Subcutaneous abdominal adipose tissue (tissue), 5 donors: ENCODE measurements around the gene CORO7.

ENCODE experiments used
- H3K27ac ChIP-seq: one replicate; pipeline ENCODE4 v1.7.0; 2013; ENCODE audit warnings: low read depth, mild to moderate bottlenecking, inconsistent platforms, low read length, moderate library complexity
- H3K27me3 ChIP-seq, 5 donors: one replicate each; pipeline ENCODE4 v1.7.0; 2013; ENCODE audit warnings: low read length in 5 of 5, inconsistent platforms in 1 of 5; ENCODE audit not compliant: control insufficient read depth in 5 of 5, insufficient read depth in 4 of 5
- H3K36me3 ChIP-seq, 5 donors: one replicate each; pipeline ENCODE4 v1.7.0; 2013; ENCODE audit warnings: low read length in 5 of 5; ENCODE audit not compliant: control insufficient read depth in 5 of 5, insufficient read depth in 5 of 5
- H3K4me1 ChIP-seq, 5 donors: one replicate each; pipeline ENCODE4 v1.7.0; 2013; ENCODE audit warnings: low read length in 5 of 5, mild to moderate bottlenecking in 3 of 5, moderate library complexity in 1 of 5; ENCODE audit not compliant: control insufficient read depth in 5 of 5, insufficient read depth in 5 of 5
- H3K4me3 ChIP-seq, 5 donors: one replicate each; pipeline ENCODE4 v1.7.0; 2013; ENCODE audit warnings: low read length in 5 of 5, low read depth in 1 of 5
- H3K9ac ChIP-seq, 5 donors: one replicate each; pipeline ENCODE4 v1.7.0; 2013; ENCODE audit warnings: low read length in 5 of 5, mild to moderate bottlenecking in 4 of 5, moderate library complexity in 3 of 5
- H3K9me3 ChIP-seq, 5 donors: one replicate each; pipeline ENCODE4 v1.7.0; 2013; ENCODE audit warnings: low read length in 5 of 5; ENCODE audit not compliant: control insufficient read depth in 5 of 5
- donor health status: healthy.
- donor health status: healthy.
- donor health status: healthy.
- donor health status: healthy.
- donor health status: healthy.

Gene CORO7

GRCh38 chr16:4364196-4365013 lies 52.0 kb downstream of the CORO7 start:
- peaks cover 0 to 19% (median 12%) of the 10 kb centered on the region in 5 donors for H3K4me1 ChIP-seq
- H3K36me3 ChIP-seq: peaks cover 0 to 63% (median 34%) of the 10 kb centered on the region in 5 donors
- no peaks in the 10 kb centered on the region for H3K27me3 ChIP-seq
- no peak overlapping the region for H3K27ac ChIP-seq
- H3K4me3 ChIP-seq: no peak overlapping the region
- H3K9me3 ChIP-seq: no peaks in the 10 kb centered on the region
- H3K9ac ChIP-seq: no peak overlapping the region

- no peak overlapping the region for H3K4me3 ChIP-seq
- no peaks in the 10 kb centered on the region for H3K27me3 ChIP-seq
- H3K4me1 ChIP-seq: peaks cover 0 to 8% (median 6%) of the 10 kb centered on the region in 5 donors
- no peaks in the 10 kb centered on the region for H3K9me3 ChIP-seq
- H3K36me3 ChIP-seq: peaks cover 0 to 80% (median 38%) of the 10 kb centered on the region in 5 donors
- no peak overlapping the region for H3K9ac ChIP-seq
- H3K27ac ChIP-seq: no peak overlapping the region
Observed at GRCh38 chr16:4362476-4363135, 53.8 kb downstream of the CORO7 start.

DNA sequence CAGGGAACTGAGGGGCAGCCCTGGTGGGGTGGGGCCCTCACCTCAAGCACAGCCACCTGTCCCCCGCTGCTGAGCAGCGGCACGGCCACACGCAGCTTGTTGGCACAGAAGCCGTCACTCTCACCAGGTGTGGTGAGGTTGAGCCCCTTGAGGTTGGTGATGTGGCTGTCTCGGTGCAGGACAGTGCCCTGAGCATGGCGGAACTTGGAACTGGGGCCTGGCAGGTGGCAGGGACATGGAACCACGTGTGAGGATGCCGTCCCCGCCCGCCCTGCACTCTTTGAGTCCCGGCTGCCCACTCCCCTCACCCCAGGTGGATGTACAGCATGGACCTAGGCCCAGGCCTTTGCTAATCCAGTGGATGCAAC lies 54.5 kb downstream of the CORO7 start:
- peaks cover 0 to 8% (median 6%) of the 10 kb centered on the region in 5 donors for H3K4me1 ChIP-seq
- no peaks in the 10 kb centered on the region for H3K9me3 ChIP-seq
- H3K4me3 ChIP-seq: no peak overlapping the region
- peaks cover 0 to 79% (median 39%) of the 10 kb centered on the region in 5 donors for H3K36me3 ChIP-seq
- no peak overlapping the region for H3K27ac ChIP-seq
- H3K27me3 ChIP-seq: no peaks in the 10 kb centered on the region
- no peak overlapping the region for H3K9ac ChIP-seq

DNA sequence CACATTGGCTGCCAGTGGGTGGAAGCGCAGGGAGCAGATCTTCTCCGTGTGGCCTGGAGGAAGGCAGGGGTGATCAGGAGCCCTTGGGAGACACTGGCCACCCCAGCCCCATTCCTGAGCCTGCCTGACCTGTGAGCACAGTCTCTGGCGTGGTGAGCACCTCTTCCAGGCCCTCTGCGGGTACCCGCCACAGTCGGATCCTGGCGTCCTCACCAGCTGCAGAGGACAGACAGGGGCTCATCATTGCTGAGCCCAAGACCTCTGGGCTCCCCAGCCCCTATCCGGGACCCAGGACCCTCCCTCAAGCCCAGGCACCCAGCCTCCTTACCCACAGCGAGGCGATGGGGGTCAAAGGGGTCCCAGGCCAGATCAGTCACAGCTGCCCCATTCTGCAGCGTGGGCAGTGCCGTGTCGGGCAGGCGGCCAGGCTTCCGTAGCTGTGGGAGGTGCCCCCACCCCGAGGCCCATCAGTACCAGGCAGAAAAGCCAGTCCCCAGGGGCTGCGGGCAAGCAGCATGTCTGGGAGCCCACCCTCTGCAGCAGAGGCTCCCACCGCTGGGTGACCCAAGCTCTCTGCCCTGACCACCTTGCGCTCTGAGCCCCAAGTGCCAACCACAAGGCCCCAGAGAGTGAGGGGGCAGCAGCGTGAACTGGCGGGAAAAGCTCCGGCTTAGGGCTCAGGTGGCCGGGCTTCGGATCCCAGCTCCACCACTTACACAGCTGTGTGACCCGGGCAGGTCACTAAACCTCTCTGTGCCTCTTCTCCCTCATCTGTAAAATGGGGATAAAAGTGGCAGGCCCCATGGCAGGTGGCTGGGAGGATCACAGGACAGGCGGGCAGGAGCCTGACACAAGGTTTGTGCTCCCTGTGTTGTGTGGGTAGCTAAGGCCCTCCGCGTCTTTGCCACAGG lies 55.1 kb downstream of the CORO7 start:
- Histone ChIP-seq H3K36me3 (peaks cover 0 to 80% (median 43%) of the 10 kb centered on the region in 5 donors), H3K9ac (no peak overlapping the region), H3K4me3 (no peak overlapping the region), H3K27me3 (no peaks in the 10 kb centered on the region), H3K4me1 (peaks cover 0 to 8% (median 6%) of the 10 kb centered on the region in 5 donors), H3K27ac (no peak overlapping the region), H3K9me3 (no peaks in the 10 kb centered on the region)

- peaks cover 0 to 8% (median 6%) of the 10 kb centered on the region in 5 donors for H3K4me1 ChIP-seq
- peaks cover 0 to 78% (median 43%) of the 10 kb centered on the region in 5 donors for H3K36me3 ChIP-seq
- no peaks in the 10 kb centered on the region for H3K27me3 ChIP-seq
- H3K9ac ChIP-seq: no peak overlapping the region
- H3K27ac ChIP-seq: no peak overlapping the region
- no peaks in the 10 kb centered on the region for H3K9me3 ChIP-seq
- no peak overlapping the region for H3K4me3 ChIP-seq
Observed at GRCh38 chr16:4360538-4361021, 55.8 kb downstream of the CORO7 start.

- Histone ChIP-seq H3K36me3 (peaks cover 0 to 74% (median 41%) of the 10 kb centered on the region in 5 donors), H3K9me3 (no peaks in the 10 kb centered on the region), H3K4me1 (peaks cover 0 to 8% (median 6%) of the 10 kb centered on the region in 5 donors), H3K4me3 (no peak overlapping the region), H3K9ac (no peak overlapping the region), H3K27me3 (no peaks in the 10 kb centered on the region), H3K27ac (no peak overlapping the region)
Observed at GRCh38 chr16:4359914-4360313, 56.5 kb downstream of the CORO7 start.

DNA sequence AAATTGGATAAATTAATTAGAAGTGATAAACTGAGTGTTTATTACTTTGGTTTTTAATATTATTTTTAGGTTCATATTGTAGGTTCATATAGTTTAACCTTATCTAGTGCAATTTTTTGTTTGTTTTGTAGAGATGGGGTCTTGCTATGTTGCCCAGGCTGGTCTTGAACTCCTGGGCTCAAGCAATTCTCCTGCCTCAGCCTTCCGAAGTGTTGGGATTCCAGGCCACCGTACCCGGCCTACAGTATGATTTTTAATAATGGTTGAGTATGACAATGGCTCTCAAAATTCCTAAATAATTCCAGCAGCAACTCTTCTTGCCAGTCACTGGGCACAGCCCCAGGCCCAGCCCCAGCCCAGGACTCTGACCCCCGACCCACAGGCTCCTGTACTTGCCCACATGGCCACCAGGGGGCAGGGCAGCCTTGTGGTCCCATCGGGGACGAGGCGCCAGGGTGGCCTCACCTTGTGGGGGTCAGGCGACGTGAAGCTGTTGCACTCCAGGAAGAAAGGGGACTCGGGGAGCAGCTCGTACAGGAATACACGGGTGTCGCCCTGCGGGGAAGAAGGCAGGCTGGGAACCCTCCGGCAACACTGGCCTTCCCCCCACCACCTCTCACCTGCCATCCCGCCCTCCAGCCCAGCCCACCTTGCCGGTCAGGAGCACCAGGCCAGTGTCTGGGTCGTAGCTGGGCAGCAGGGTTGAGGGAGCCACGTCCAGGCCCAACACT lies 57.4 kb downstream of the CORO7 start:
- no peak overlapping the region for H3K27ac ChIP-seq
- H3K9ac ChIP-seq: no peak overlapping the region
- H3K9me3 ChIP-seq: no peaks in the 10 kb centered on the region
- no peak overlapping the region for H3K4me3 ChIP-seq
- no peaks in the 10 kb centered on the region for H3K27me3 ChIP-seq
- peaks cover 0 to 72% (median 35%) of the 10 kb centered on the region in 5 donors for H3K36me3 ChIP-seq
- peaks cover 0 to 8% (median 6%) of the 10 kb centered on the region in 5 donors for H3K4me1 ChIP-seq

GRCh38 chr16:4358236-4358635 lies 58.2 kb downstream of the CORO7 start:
- Histone ChIP-seq H3K9ac (no peak overlapping the region), H3K27ac (no peak overlapping the region), H3K36me3 (peaks cover 0 to 69% (median 34%) of the 10 kb centered on the region in 5 donors), H3K27me3 (no peaks in the 10 kb centered on the region), H3K4me1 (peaks cover 0 to 8% (median 6%) of the 10 kb centered on the region in 5 donors), H3K9me3 (no peaks in the 10 kb centered on the region), H3K4me3 (no peak overlapping the region)

- Histone ChIP-seq H3K4me3 (no peak overlapping the region), H3K27me3 (no peaks in the 10 kb centered on the region), H3K9ac (no peak overlapping the region), H3K36me3 (peaks cover 0 to 56% (median 29%) of the 10 kb centered on the region in 5 donors), H3K9me3 (no peaks in the 10 kb centered on the region), H3K27ac (no peak overlapping the region), H3K4me1 (peaks cover 0 to 3% (median 0%) of the 10 kb centered on the region in 5 donors)
Observed at GRCh38 chr16:4356820-4357219, 59.6 kb downstream of the CORO7 start.
